Stimulated activated CD8-positive, alpha-beta memory T cell treated with anti-CD3 and anti-CD28 coated beads, Interleukin-2, amount 100 ng/mL, for 48 hours (primary cell): ENCODE data around the gene KCNN1.

Experiments used
- DNase-seq, 2 donors: peaks; one replicate each; pipeline ENCODE4 v3.0.0-alpha.2; 2020; ENCODE audit warnings: low read depth in 2 of 2

Gene KCNN1

GRCh38 chr19:17947815-17948513 is 18.9 kb upstream of the KCNN1 start:
- DNase-seq: peak; percentile 91 to 94

- no peak for DNase-seq
These were observed 18.4 kb upstream of the KCNN1 start for GRCh38 chr19:17948514-17948900.

- DNase-seq: no peak
These were observed 17.7 kb upstream of the KCNN1 start for GRCh38 chr19:17948931-17949930.

- DNase-seq: no peak
These were observed 17.0 kb upstream of the KCNN1 start for GRCh38 chr19:17949956-17950309.

GRCh38 chr19:17950310-17951156 is 16.4 kb upstream of the KCNN1 start:
- DNase-seq: no peak

GRCh38 chr19:17951157-17951989 is 15.5 kb upstream of the KCNN1 start:
- DNase-seq: no peak

- DNase-seq: no peak
These were observed 14.6 kb upstream of the KCNN1 start for GRCh38 chr19:17951990-17952976.

GRCh38 chr19:17953316-17953801 is 13.5 kb upstream of the KCNN1 start:
- DNase-seq: no peak

- no peak for DNase-seq
These were observed 13.0 kb upstream of the KCNN1 start for GRCh38 chr19:17953869-17954268.

- DNase-seq: no peak
These were observed 12.5 kb upstream of the KCNN1 start for GRCh38 chr19:17954401-17954800.

- DNase-seq: no peak
These were observed 9.6 kb upstream of the KCNN1 start for GRCh38 chr19:17957149-17957849.

- DNase-seq: no peak
These were observed 9.0 kb upstream of the KCNN1 start for GRCh38 chr19:17957885-17958284.

GRCh38 chr19:17963936-17964691 is 2.8 kb upstream of the KCNN1 start:
- no peak for DNase-seq

- DNase-seq: no peak
These were observed 1.4 kb upstream of the KCNN1 start for GRCh38 chr19:17965370-17966128.

- DNase-seq: no peak
These were observed 801 bp upstream of the KCNN1 start for GRCh38 chr19:17966129-17966483.

GRCh38 chr19:17967257-17968051 is 547 bp downstream of the KCNN1 start:
- no peak for DNase-seq

GRCh38 chr19:17968362-17968761 is 1.5 kb downstream of the KCNN1 start:
- DNase-seq: no peak
